ENCODE data around the gene SIRPG.

DNA sequence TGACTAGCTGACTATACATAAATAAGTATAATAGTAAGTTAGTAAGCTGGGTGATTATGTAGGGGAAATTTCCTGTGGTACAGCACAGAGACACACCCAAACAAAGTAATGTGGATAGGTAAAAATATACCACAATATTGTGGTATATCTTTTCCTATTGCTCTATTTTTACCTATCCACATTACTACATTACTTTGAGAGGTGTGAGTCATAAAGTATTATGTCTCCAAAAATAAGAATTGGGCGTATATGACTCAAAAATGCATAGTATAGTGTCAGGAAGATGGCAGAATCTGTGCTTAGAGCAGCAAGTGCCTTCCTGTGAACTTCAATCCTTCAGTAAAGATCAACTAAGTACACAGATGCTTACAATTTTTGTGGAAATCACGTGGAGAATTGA lies 2.7 kb upstream of the SIRPG start:
- no peak for TF ChIP-seq POLR2AphosphoS5 (IDR thresholded peaks at IDR 0.05; ENCODE audit: low read depth)
- TF ChIP-seq, protein P1, sequence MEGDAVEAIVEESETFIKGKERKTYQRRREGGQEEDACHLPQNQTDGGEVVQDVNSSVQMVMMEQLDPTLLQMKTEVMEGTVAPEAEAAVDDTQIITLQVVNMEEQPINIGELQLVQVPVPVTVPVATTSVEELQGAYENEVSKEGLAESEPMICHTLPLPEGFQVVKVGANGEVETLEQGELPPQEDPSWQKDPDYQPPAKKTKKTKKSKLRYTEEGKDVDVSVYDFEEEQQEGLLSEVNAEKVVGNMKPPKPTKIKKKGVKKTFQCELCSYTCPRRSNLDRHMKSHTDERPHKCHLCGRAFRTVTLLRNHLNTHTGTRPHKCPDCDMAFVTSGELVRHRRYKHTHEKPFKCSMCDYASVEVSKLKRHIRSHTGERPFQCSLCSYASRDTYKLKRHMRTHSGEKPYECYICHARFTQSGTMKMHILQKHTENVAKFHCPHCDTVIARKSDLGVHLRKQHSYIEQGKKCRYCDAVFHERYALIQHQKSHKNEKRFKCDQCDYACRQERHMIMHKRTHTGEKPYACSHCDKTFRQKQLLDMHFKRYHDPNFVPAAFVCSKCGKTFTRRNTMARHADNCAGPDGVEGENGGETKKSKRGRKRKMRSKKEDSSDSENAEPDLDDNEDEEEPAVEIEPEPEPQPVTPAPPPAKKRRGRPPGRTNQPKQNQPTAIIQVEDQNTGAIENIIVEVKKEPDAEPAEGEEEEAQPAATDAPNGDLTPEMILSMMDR (IDR thresholded peaks at IDR 0.05; ENCODE audit: insufficient read depth, low read length), result no peak
- TF ChIP-seq, protein P2, sequence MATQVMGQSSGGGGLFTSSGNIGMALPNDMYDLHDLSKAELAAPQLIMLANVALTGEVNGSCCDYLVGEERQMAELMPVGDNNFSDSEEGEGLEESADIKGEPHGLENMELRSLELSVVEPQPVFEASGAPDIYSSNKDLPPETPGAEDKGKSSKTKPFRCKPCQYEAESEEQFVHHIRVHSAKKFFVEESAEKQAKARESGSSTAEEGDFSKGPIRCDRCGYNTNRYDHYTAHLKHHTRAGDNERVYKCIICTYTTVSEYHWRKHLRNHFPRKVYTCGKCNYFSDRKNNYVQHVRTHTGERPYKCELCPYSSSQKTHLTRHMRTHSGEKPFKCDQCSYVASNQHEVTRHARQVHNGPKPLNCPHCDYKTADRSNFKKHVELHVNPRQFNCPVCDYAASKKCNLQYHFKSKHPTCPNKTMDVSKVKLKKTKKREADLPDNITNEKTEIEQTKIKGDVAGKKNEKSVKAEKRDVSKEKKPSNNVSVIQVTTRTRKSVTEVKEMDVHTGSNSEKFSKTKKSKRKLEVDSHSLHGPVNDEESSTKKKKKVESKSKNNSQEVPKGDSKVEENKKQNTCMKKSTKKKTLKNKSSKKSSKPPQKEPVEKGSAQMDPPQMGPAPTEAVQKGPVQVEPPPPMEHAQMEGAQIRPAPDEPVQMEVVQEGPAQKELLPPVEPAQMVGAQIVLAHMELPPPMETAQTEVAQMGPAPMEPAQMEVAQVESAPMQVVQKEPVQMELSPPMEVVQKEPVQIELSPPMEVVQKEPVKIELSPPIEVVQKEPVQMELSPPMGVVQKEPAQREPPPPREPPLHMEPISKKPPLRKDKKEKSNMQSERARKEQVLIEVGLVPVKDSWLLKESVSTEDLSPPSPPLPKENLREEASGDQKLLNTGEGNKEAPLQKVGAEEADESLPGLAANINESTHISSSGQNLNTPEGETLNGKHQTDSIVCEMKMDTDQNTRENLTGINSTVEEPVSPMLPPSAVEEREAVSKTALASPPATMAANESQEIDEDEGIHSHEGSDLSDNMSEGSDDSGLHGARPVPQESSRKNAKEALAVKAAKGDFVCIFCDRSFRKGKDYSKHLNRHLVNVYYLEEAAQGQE (IDR thresholded peaks at IDR 0.05; ENCODE audit: insufficient replicate concordance, low read depth), result no peak

All from HL-60 (cell line).